GM13976 (cell line): Measurements from ENCODE around the gene CDC42EP2.

Source experiments
- DNase-seq: peaks from one replicate; pipeline ENCODE4 v3.0.0; 2012; ENCODE audit warnings: low spot score
- CTCF ChIP-seq: IDR thresholded peaks from 2 replicates; pipeline ENCODE4 v1.5.1; 2012; ENCODE audit warnings: borderline replicate concordance, mild to moderate bottlenecking; ENCODE audit not compliant: insufficient read depth; ENCODE audit errors: extremely low read depth, missing control alignments, control extremely low read depth
- in situ Hi-C: fragments of 300-500 bp; cut with MboI; formaldehyde crosslinking; loops from one replicate; pipeline ENCODE4 v1.12.0; 2022; ENCODE audit warnings: low sequenced_read_pairs, mixed read lengths, inconsistent platforms; ENCODE audit not compliant: unreplicated experiment

The CDC42EP2 gene

GRCh38 chr11:65310215-65310614, 4.5 kb upstream of the CDC42EP2 start:
- TF ChIP-seq CTCF = no peak
- in situ Hi-C loops = no loop called here
- no peak for DNase-seq

- in situ Hi-C loops = no loop called here
Observed at GRCh38 chr11:65310736-65311135, 3.9 kb upstream of the CDC42EP2 start.

GRCh38 chr11:65311170-65311678, 3.4 kb upstream of the CDC42EP2 start:
- DNase-seq = no peak
- in situ Hi-C loops = no loop called here
- TF ChIP-seq CTCF = no peak

More at GRCh38 chr11:65310736-65311135, 3.9 kb upstream of the CDC42EP2 start:
- DNase-seq = no peak
- TF ChIP-seq CTCF = no peak

- peak; percentile 96 for TF ChIP-seq CTCF
- peak; percentile 89 for DNase-seq
- in situ Hi-C loops = no loop called here
Observed at GRCh38 chr11:65315204-65315865, 669 bp downstream of the CDC42EP2 start.

- no peak for DNase-seq
- in situ Hi-C loops = no loop called here
- no peak for TF ChIP-seq CTCF
Observed at GRCh38 chr11:65315866-65316226, 1.2 kb downstream of the CDC42EP2 start.

GRCh38 chr11:65316227-65317024, 1.8 kb downstream of the CDC42EP2 start:
- in situ Hi-C loops = no loop called here
- no peak for DNase-seq
- TF ChIP-seq CTCF = no peak
